HG03064 (cell line): ENCODE data around the gene HDLBP.

Source experiments
- ATAC-seq: cut with Tn5 transposase; IDR thresholded peaks from one replicate; pipeline ENCODE4 v1.9.1; 2021; ENCODE audit warnings: low read depth; ENCODE audit not compliant: unreplicated experiment

Gene HDLBP

GRCh38 chr2:241183221-241183620, 132.3 kb downstream of the HDLBP start:
- no peak for ATAC-seq

DNA sequence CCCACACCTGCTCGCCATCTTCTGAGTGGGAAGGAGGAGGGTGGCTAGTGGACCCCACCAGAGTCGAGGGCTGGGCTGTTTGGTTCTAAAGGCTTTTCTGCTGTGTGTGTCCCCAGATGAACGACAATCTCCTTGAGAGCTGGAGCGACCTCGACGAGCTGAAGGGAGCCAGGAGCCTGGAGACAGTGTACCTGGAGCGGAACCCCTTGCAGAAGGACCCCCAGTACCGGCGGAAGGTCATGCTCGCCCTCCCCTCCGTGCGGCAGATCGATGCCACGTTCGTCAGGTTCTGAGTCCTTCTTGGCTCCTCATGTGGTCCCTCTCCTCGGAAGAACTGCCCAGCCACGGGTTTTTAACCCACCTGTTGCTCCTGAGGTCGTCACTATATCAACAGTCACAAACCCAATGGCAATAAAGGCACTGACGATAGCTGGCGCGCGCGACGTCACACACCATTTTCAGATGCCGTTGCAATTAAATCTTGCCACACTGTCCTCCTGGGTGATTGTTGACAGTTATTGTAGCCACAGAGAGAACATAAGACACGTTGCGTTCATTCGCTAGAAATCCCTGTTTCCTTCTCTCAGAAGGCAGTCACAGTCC, 132.8 kb downstream of the HDLBP start:
- no peak for ATAC-seq

DNA sequence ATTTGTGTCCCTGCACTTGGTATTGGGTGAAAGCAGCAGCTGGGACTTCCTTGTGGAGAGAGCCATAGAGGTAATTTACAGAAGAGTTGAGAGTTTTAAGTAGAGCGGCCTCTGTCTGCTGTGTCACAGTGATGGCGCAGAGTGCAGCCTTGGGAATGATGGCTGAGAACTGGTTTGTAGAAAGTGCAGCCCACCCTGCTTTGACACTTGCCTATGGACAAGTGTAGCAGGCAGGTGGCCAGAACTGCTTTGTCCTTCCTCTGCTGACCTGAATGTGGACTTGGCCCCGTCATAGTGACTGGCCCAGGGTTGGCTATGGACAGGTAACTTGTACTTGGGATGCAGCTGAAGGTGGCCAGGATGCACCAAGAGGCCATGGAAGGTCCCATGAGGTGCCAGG, 133.3 kb downstream of the HDLBP start:
- ATAC-seq, result no peak

- ATAC-seq, result no peak
These were observed 135.0 kb downstream of the HDLBP start for GRCh38 chr2:241180495-241180894.

DNA sequence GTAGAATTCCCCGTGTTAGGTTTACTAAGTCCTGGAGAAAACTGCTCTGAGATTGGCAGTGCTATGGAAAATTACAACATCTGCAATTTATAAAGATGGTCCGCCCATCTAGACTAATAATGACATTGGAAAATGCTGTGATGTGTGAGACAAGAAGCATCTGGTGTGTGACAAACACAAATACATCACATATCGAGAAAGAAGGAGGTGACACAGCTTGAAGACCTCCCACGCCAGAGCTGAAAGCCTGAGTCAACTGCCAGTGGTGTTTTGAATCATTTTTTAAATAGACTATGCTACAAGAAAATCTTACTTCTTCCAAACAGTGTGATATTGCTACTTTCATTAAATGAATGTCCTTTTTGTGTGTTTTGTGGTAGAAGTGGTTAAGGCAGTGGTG, 135.6 kb downstream of the HDLBP start:
- no peak for ATAC-seq

GRCh38 chr2:241178961-241179360, 136.5 kb downstream of the HDLBP start:
- no peak for ATAC-seq

DNA sequence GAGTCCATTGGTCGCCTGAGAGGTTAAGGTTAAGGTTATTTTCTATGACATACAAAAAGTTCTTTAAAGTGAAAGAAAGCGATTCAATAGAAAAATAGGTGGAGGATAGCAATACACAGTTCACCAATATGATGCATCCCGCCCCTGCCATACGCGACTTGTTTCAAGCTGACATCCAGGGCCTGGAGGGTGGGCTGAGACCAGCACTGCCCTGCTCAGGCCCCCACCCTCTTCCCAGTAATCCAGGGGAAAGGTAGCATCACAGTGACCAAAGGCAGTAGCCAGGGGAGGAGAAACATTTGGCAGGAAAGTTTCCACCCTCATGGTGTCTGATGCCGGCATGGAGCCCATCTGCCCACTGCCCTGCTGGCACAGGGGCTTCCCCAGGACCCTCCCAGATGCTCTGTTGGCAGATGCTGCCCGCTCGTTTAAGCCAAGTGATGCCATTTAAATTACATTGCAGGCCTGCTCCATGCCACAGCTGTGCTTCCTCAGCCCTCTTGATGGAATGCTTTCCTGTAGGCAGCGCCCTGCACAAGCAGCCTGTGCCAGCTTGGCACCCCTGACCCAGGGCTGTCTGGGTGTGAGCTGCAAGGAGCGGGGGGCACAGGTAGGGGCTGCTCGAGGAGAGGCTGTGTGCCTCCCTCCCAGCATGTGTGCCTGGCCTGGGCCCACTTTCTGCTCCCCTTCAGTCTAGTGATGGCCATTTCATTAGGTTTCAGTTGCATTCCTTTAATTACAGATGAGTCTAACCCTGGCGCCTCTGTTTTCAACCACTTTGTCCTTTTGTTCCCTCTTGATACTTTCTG, 137.7 kb downstream of the HDLBP start:
- no peak for ATAC-seq
